IMR-90 (cell line): ENCODE measurements around the gene SLC46A3. TPM values are rescaled to one million over a fixed set of nuclear protein-coding genes. Genes with fewer than 3 reads are reported as not detected.

Source experiments
- ATAC-seq: fragments of 200-7000 bp; cut with Tn5 transposase; 2 replicates; pipeline ENCODE4 v1.9.1; 2020; ENCODE audit warnings: low read depth, mild to moderate bottlenecking, moderate library complexity
- BruUV-seq: library from RNA; stranded (reverse); fragments of 400-500 nt; replicated peaks from 2 replicates; lab custom pipeline; 2021; lab: Mats Ljungman, UMichigan
- CTCF ChIA-PET: fragments of 300-600 bp; formaldehyde crosslinking; extraction: SDS; loops from one replicate; lab custom pipeline; 2021; ENCODE audit warnings: antibody characterized with exemption; lab: Yijun Ruan, JAX
- POLR2A ChIA-PET: fragments of 300-600 bp; sonication (Branson Sonifier 250); formaldehyde crosslinking; loops from one replicate; lab custom pipeline; 2022; ENCODE audit warnings: antibody characterized with exemption; ENCODE audit not compliant: unreplicated experiment; lab: Charles Lee
- DNase-seq: peaks from one replicate; pipeline ENCODE4 v3.0.0; 2013
- H2AFZ ChIP-seq: replicated peaks from 2 replicates; pipeline ENCODE3; 2013; ENCODE audit warnings: low read length, mild to moderate bottlenecking; ENCODE audit not compliant: poor library complexity
- H2AK5ac ChIP-seq: 2 replicates; pipeline ENCODE4 v1.6.1; 2013; ENCODE audit warnings: low read depth, low read length, inconsistent platforms
- H2AK9ac ChIP-seq: replicated peaks from 2 replicates; pipeline ENCODE3; 2013; ENCODE audit warnings: mild to moderate bottlenecking, low read depth, low read length, moderate library complexity; ENCODE audit not compliant: poor library complexity
- H2BK120ac ChIP-seq: 2 replicates; pipeline ENCODE4 v1.6.1; 2013; ENCODE audit warnings: low read depth, low read length, inconsistent platforms
- H2BK15ac ChIP-seq: 3 replicates; pipeline ENCODE4 v1.6.1; 2013; ENCODE audit warnings: low read depth, low read length, inconsistent platforms
- H2BK20ac ChIP-seq: 2 replicates; pipeline ENCODE4 v1.6.1; 2013; ENCODE audit warnings: low read depth, mild to moderate bottlenecking, inconsistent platforms, low read length, moderate library complexity
- H2BK5ac ChIP-seq: 2 replicates; pipeline ENCODE4 v1.6.1; 2013; ENCODE audit warnings: mild to moderate bottlenecking, low read depth, low read length, inconsistent platforms; ENCODE audit not compliant: poor library complexity, severe bottlenecking
- H3K14ac ChIP-seq: replicated peaks from 2 replicates; pipeline ENCODE4 v1.6.1; 2013; ENCODE audit warnings: low read depth, low read length, inconsistent platforms
- H3K18ac ChIP-seq: 2 replicates; pipeline ENCODE4 v1.6.1; 2013; ENCODE audit warnings: low read depth, low read length, control low read depth
- H3K23ac ChIP-seq: 2 replicates; pipeline ENCODE4 v1.6.1; 2013; ENCODE audit warnings: low read depth, low read length, inconsistent platforms
- H3K27ac ChIP-seq: 2 replicates; pipeline ENCODE4 v1.5.1; 2013; ENCODE audit warnings: mild to moderate bottlenecking, control low read depth, low read length; ENCODE audit not compliant: insufficient read depth
- H3K27me3 ChIP-seq: 2 replicates; pipeline ENCODE4 v1.6.1; 2013; ENCODE audit warnings: low read length; ENCODE audit not compliant: control insufficient read depth, insufficient read depth
- H3K36me3 ChIP-seq: 2 replicates; pipeline ENCODE4 v1.6.1; 2013; ENCODE audit warnings: low read length, mixed read lengths; ENCODE audit not compliant: control insufficient read depth, insufficient read depth
- H3K4ac ChIP-seq: 2 replicates; pipeline ENCODE4 v1.6.1; 2013; ENCODE audit warnings: low read depth, low read length, inconsistent platforms
- H3K4me1 ChIP-seq: 2 replicates; pipeline ENCODE4 v1.6.1; 2013; ENCODE audit warnings: low read length, mixed read lengths; ENCODE audit not compliant: control insufficient read depth, insufficient read depth
- H3K4me2 ChIP-seq: 2 replicates; pipeline ENCODE4 v1.6.1; 2013; ENCODE audit warnings: low read depth, mild to moderate bottlenecking, control low read depth, low read length, moderate library complexity
- H3K4me3 ChIP-seq: 2 replicates; pipeline ENCODE4 v1.5.1; 2013; ENCODE audit warnings: low read depth, mild to moderate bottlenecking, control low read depth, low read length, moderate library complexity; ENCODE audit not compliant: insufficient read depth
- H3K56ac ChIP-seq: 2 replicates; pipeline ENCODE4 v1.6.1; 2013; ENCODE audit warnings: low read length, inconsistent platforms; ENCODE audit not compliant: insufficient read depth; ENCODE audit errors: extremely low read depth
- H3K79me1 ChIP-seq, 2 experiments: 2 replicates each; pipeline ENCODE4 v1.6.1; 2013; ENCODE audit warnings: low read length in 2 of 2, inconsistent platforms in 1 of 2, low read depth in 1 of 2
- H3K9ac ChIP-seq: 2 replicates; pipeline ENCODE4 v1.6.1; 2013; ENCODE audit warnings: low read depth, low read length, control low read depth
- H3K9me1 ChIP-seq: 2 replicates; pipeline ENCODE4 v1.6.1; 2013; ENCODE audit warnings: low read length, inconsistent platforms; ENCODE audit not compliant: insufficient read depth
- H3K9me3 ChIP-seq: 2 replicates; pipeline ENCODE4 v1.6.1; 2013; ENCODE audit warnings: low read length; ENCODE audit not compliant: control insufficient read depth, insufficient read depth
- H4K20me1 ChIP-seq: 2 replicates; pipeline ENCODE4 v1.6.1; 2013; ENCODE audit warnings: low read length, inconsistent platforms; ENCODE audit not compliant: insufficient read depth
- H4K5ac ChIP-seq: 2 replicates; pipeline ENCODE4 v1.6.1; 2013; ENCODE audit warnings: mild to moderate bottlenecking, low read depth, low read length, control low read depth
- H4K8ac ChIP-seq, 2 experiments: 2 replicates each; pipeline ENCODE4 v1.6.1; 2013; ENCODE audit warnings: low read depth in 2 of 2, low read length in 2 of 2, control low read depth in 1 of 2, inconsistent platforms in 1 of 2
- H4K91ac ChIP-seq: 2 replicates; pipeline ENCODE4 v1.6.1; 2013; ENCODE audit warnings: low read depth, low read length, inconsistent platforms; ENCODE audit not compliant: insufficient read depth
- CEBPB ChIP-seq: IDR thresholded peaks from 2 replicates; pipeline ENCODE4 v1.6.1; 2012; ENCODE audit warnings: low read depth, low read length, improper control_type of control experiment
- CHD1 ChIP-seq: IDR thresholded peaks from 2 replicates; pipeline ENCODE4 v1.6.1; 2012; ENCODE audit warnings: low read depth, low read length, improper control_type of control experiment
- FOS ChIP-seq: fragments of 150-350 bp; IDR thresholded peaks from 2 replicates; pipeline ENCODE4 v1.6.1; 2016; ENCODE audit warnings: low read depth, low read length
- MAFK ChIP-seq: IDR thresholded peaks from 2 replicates; pipeline ENCODE4 v1.6.1; 2012; ENCODE audit warnings: low read depth, low read length, improper control_type of control experiment
- MXI1 ChIP-seq: IDR thresholded peaks from 2 replicates; pipeline ENCODE4 v1.6.1; 2012; ENCODE audit warnings: low read depth, mild to moderate bottlenecking, low read length, moderate library complexity, borderline replicate concordance
- NFE2L2 ChIP-seq: fragments of 150-350 bp; IDR thresholded peaks from 2 replicates; pipeline ENCODE4 v1.6.1; 2016; ENCODE audit warnings: low read depth, mild to moderate bottlenecking, low read length
- POLR2A ChIP-seq: IDR thresholded peaks from 2 replicates; pipeline ENCODE4 v1.6.1; 2012; ENCODE audit warnings: mild to moderate bottlenecking, low read depth, low read length
- whole genome bisulfite sequencing, 2 experiments: methylation state at CpG; one replicate each; pipeline versions ENCODE4 v1.1.5 to v1.1.7; 2013; ENCODE audit warnings: missing lambda C conversion rate in 2 of 2; ENCODE audit not compliant: insufficient read length in 1 of 2; ENCODE audit errors: extremely low coverage in 2 of 2; 5-methylcytosine and 5-hydroxymethylcytosine counted together
- dilution Hi-C: fragments of 300-500 bp; cut with HindIII; formaldehyde crosslinking; loops from one replicate; pipeline ENCODE4 v1.14.3; 2018; ENCODE audit warnings: low sequenced_read_pairs; ENCODE audit not compliant: unreplicated experiment
- in situ Hi-C: fragments of 300-500 bp; cut with MboI; formaldehyde crosslinking; loops from 3 replicates; pipeline ENCODE4 v1.14.3; 2019; ENCODE audit warnings: low sequenced_read_pairs, inconsistent platforms, mixed read lengths
- intact Hi-C: fragments of 100-400 bp; cut with micrococcal nuclease; formaldehyde crosslinking; loops from 2 replicates; pipeline ENCODE4 v1.10.0; 2022
- polyA plus RNA-seq, 3 experiments: library from polyadenylated mRNA; depleted of rRNA; stranded (reverse); fragments of >200 nt; gene quantifications; 2 replicates each; pipeline ENCODE4 v1.2.3, GENCODE V29; 2012; ENCODE audit warnings: low replicate concordance in 1 of 3
- total RNA-seq: library from RNA; depleted of rRNA; stranded (reverse); fragments of >200 nt; gene quantifications from 2 replicates; pipeline ENCODE4 v1.2.3, GENCODE V29; 2012
- TF ChIP-seq, protein P1 (sequence below): fragments of 150-350 bp; IDR thresholded peaks from 2 replicates; pipeline ENCODE4 v1.6.1; 2017; ENCODE audit warnings: mild to moderate bottlenecking, antibody characterized with exemption, low read length, low read depth
- TF ChIP-seq, protein P2 (sequence below): fragments of 150-350 bp; IDR thresholded peaks from 2 replicates; pipeline ENCODE4 v1.6.1; 2016; ENCODE audit warnings: low read depth, mild to moderate bottlenecking, low read length, moderate library complexity, borderline replicate concordance

Gene SLC46A3
- total and polyA plus RNA-seq, 2 of the 4 experiments (the other 2 are of a cell fraction) = 0.54 to 0.89 TPM

DNA sequence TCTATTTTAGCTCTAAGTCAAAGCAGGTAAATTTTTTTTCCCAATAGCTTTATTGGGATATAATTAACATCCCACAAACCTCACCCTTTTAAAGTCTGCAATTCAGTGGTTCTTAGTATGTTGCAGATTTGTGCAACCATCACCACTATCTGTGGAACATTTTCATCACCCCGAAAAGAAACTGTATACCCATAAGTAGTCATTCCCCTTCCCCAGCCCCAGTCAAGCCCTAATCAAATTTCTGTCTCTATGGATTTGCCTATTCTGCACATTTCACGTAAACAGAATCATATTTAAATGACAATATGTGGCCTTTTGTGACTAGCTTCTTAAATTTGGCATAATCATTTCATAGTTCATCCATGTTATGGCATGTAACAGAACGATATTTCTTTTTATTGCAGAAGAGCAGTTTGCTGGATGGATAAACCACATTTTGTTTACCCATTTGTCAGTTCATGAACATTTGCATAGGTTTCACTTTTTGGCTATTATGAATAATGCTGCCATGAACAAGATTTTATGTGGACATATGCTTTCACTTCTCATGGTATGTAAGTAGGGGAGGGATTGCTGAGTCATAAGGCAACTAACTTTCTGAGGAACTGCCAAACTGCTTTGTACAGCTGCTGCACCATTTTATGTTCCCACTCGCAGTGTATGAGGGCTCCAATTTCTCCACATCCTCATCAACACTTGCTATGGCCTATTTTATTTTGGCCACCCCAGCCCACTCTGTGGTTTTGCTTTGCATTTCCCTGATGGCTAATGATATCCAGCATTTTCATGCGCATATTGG lies 10.9 kb downstream of the SLC46A3 start:
- Histone ChIP-seq H2AFZ (peak overlapping the region; percentile 19), H2BK20ac (0 out of 2 replicates have a peak overlapping the region, but pooled peaks have one; percentile 24), H3K27ac (no peak overlapping the region), H3K4ac (peak overlapping the region; percentile 7; the same call in 1 of the 2 replicates), H3K4me3 (no peak overlapping the region), H4K8ac (0 out of 4 replicates have a peak overlapping the region, but pooled peaks of 1 of the 2 experiments have one; percentile 15), H2AK9ac (no peak overlapping the region), H2AK5ac (no peak overlapping the region), H2BK15ac (0 out of 3 replicates have a peak overlapping the region, but pooled peaks have one; percentile 4), H3K14ac (0 out of 2 replicates have a peak overlapping the region, but pooled peaks have one; percentile 50), H4K91ac (no peak overlapping the region), H3K56ac (no peak overlapping the region), H3K9me1 (no peaks in the 10 kb centered on the region), H3K9me3 (no peaks in the 10 kb centered on the region), H3K27me3 (no peaks in the 10 kb centered on the region; the same call in 1 of the 2 replicates), H4K5ac (0 out of 2 replicates have a peak overlapping the region, but pooled peaks have one; percentile 12), H3K18ac (peak overlapping the region; percentile 16; the same call in 1 of the 2 replicates), H3K23ac (no peak overlapping the region), H3K9ac (no peak overlapping the region), H2BK5ac (peak overlapping the region; percentile 31), H3K4me2 (peak overlapping the region; percentile 78), H3K4me1 (peaks cover 5% of the 10 kb centered on the region), H3K36me3 (no peaks in the 10 kb centered on the region), H3K79me1 (no peaks in the 10 kb centered on the region), H4K20me1 (no peaks in the 10 kb centered on the region), H2BK120ac (peak overlapping the region; percentile 32; the same call in 1 of the 2 replicates)
- BruUV-seq = no TSS peak
- intact Hi-C loops = no loop called here
- ChIA-PET CTCF (no interaction called here), POLR2A (no interaction called here)
- in situ Hi-C loops = no loop called here
- no CpG with 5 or more reads among the region's 5 CpGs for WGBS, 2 experiments
- peak; percentile 87 for TF ChIP-seq NFE2L2
- no peak for TF ChIP-seq POLR2A
- TF ChIP-seq, protein P1, sequence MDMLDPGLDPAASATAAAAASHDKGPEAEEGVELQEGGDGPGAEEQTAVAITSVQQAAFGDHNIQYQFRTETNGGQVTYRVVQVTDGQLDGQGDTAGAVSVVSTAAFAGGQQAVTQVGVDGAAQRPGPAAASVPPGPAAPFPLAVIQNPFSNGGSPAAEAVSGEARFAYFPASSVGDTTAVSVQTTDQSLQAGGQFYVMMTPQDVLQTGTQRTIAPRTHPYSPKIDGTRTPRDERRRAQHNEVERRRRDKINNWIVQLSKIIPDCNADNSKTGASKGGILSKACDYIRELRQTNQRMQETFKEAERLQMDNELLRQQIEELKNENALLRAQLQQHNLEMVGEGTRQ = no peak
- no peak for TF ChIP-seq CEBPB
- no peak for TF ChIP-seq MXI1
- peak; percentile 55; the same call in 1 of the 2 replicates for TF ChIP-seq FOS
- TF ChIP-seq, protein P2, sequence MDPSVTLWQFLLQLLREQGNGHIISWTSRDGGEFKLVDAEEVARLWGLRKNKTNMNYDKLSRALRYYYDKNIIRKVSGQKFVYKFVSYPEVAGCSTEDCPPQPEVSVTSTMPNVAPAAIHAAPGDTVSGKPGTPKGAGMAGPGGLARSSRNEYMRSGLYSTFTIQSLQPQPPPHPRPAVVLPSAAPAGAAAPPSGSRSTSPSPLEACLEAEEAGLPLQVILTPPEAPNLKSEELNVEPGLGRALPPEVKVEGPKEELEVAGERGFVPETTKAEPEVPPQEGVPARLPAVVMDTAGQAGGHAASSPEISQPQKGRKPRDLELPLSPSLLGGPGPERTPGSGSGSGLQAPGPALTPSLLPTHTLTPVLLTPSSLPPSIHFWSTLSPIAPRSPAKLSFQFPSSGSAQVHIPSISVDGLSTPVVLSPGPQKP = no peak
- TF ChIP-seq CHD1 = no peak
- TF ChIP-seq MAFK = peak; percentile 42
- ATAC-seq (peak; percentile 99), DNase-seq (peak; percentile 92)
- dilution Hi-C loops = no loop called here
